HG03196 (cell line): ENCODE results near the gene HYOU1.
A peak's percentile ranks its signal among the peaks of the same experiment; 100 is the strongest.
"Not testable (repeated sequence)": the region's sequence is repeated elsewhere in the genome, so short reads cannot be mapped to it uniquely, and the experiment has no call there.

Experiments used
- ATAC-seq: cut with Tn5 transposase; IDR thresholded peaks from one replicate; pipeline ENCODE4 v1.9.1; 2021; ENCODE audit not compliant: unreplicated experiment

HYOU1 gene

DNA sequence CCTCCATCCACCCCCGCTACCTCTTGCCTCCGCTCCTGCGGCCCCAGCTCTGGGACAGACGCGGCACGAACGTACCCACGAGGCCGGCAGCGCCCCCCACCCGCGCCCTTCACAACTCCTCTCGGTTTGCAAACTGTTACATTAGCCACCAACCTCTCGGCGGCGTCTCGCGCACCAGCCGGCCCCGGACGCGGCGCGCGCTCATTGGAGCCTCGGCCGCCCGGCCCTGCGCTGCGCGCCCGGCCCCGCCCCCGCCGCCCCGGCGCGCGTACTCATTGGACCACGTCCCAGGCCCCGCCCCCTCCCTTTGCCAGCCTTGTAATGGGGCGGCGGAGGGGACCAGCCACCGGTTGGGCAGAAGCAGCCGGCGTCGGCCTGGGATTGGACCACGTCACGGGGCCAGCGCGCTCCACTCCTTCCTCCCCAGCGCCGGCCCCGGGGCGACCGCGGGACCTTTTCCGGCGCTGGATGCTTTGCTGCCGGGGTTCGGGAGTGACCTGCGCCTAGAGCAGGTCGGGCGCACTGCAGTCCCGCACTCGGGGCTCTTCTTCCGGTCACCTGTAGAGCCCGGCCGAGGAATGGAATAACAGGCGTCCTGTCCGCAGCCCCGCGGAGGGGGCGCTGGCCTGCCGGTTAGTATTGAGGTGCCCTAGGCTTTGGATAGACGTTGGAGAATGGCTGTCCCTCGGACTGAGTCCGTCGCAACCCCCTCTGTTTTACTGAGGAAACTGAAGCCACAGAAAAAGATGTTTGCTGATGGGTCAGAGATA lies at the start of gene HYOU1:
HYOU1 (minus strand) TSS at position 206 of the 770 bp plus-strand sequence. CDS start 1,045 bp downstream, outside the sequence.
- peak; percentile 86 for ATAC-seq

GRCh38 chr11:119103793-119104192 lies 46.8 kb upstream of the HYOU1 start:
- no peak for ATAC-seq

DNA sequence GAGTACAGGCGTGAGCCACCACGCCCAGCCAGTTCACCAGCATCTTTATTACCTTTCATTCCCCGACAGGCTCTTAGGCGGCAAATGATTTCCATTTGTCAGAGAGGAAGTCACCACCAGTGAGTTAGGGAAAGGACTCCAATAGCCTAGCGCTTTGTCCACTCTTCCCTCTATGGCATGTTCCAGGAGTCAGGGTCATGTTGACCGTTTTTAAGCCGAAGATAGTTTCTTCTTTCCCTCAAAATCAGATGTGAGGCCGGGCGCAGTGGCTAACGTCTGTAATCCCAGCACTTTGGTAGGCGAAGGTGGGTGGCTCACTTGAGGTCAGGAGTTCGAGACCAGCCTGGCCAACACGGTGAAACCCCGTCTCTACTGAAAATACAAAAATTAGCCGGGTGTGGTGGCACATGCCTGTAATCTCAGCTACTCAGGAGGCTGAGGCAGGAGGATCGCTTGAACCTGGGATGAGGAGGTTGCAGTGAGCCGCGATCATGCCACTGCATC lies 46.2 kb upstream of the HYOU1 start:
- ATAC-seq = not testable (repeated sequence)

DNA sequence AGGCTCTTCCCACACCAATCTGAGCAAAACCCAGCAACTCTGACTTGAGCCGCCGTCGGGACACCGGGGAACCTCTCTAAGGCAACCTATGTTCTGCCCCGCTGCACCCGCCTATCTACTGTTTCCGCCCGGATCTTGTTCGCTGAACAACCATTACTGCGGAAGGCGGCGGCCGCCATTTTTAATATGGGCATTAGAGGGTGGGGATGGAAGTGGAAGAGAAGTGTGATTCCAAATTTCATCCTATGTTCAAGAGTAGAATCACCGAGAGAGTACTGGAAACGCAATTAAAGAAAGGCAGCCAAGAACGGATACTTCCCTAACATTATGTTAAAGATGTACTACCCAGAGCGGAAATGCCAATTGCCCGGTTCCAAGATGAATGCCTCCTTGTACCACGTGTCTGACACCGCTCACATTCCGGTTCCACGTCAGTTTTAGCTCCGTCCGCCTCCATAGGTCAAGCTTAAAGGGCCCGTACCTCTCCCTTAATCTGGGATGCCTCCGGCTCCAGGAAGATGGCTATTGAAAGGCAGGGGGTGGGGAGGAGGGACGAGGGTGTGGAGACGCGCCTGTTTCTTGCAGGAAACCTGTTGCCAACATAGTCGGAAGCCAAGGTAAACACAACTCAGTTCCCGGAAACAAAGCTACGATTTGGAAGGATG lies 44.9 kb upstream of the HYOU1 start, which contains the start of gene DPAGT1:
DPAGT1 (minus strand) TSS at position 95 of the 665 bp plus-strand sequence. CDS start 198 bp downstream, outside the sequence.
- ATAC-seq = peak; percentile 79

GRCh38 chr11:119100994-119101758 lies 44.2 kb upstream of the HYOU1 start:
- peak; percentile 4 for ATAC-seq

GRCh38 chr11:119100246-119100970 lies 43.4 kb upstream of the HYOU1 start:
- no peak for ATAC-seq

- ATAC-seq = no peak
Measured at GRCh38 chr11:119099711-119100110, 42.7 kb upstream of the HYOU1 start.

GRCh38 chr11:119095066-119095880 lies 38.3 kb upstream of the HYOU1 start:
- ATAC-seq = peak; percentile 80

GRCh38 chr11:119094816-119095065 lies 37.7 kb upstream of the HYOU1 start:
- peak; percentile 37 for ATAC-seq

GRCh38 chr11:119093942-119094815 lies 37.2 kb upstream of the HYOU1 start:
- peak; percentile 6 for ATAC-seq

- no peak for ATAC-seq
Measured at GRCh38 chr11:119092880-119093842, 36.2 kb upstream of the HYOU1 start.

DNA sequence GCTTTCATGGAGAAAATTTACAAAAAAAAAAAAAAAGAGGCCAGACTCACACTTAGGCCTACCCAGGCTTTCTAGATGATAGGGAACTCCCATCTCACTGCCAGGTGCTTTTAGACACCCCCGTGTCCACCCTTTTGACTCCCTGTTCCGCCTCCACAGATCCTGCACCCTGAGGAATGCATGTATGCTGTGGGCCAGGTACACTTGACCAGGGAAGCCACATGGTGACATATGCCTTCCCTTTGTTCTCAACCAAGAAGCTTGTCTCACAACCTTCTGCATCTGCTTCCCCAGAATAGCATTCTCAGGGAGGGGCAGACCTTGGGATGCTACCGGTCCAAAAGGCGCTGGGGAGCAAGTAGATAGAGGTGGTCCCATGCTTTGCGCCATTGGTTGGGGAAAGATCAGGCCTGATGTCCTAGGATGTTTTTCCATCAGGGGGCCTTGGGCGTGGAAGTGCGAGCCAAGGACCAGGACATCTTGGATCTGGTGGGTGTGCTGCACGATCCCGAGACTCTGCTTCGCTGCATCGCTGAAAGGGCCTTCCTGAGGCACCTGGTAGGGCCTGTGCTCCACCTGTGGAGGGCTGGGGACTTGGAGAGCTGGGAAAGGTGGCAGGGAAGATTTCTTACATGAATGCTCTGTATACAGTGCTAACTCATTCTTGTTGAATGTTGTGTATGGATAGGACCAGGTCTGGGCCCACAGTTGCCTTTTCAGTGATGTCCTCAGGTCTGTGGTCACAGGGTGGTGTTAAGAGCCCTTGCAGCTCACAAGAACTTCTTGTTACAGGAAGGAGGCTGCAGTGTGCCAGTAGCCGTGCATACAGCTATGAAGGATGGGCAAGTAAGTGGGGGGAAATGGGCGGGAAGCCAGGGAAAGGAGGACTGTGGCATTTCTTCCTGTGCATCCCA lies 35.2 kb upstream of the HYOU1 start:
- no peak for ATAC-seq

DNA sequence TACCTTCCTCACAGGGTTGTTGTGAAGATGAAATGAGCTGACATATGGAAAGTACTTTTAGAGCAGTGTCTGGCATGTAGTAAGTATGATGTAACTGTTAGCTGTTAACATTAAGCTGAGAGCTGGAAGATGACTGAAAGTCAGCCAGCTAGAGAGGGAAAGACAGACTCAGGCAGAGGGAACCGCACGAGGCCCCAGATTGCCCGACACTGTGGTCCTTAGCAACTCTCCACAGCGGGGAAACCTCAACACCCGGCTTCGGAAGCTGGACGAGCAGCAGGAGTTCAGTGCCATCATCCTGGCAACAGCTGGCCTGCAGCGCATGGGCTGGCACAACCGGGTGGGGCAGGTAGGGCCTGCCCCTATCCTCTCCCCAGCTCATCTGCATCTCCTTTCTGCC lies 34.2 kb upstream of the HYOU1 start:
- no peak for ATAC-seq

GRCh38 chr11:119089319-119089718 lies 32.3 kb upstream of the HYOU1 start:
- ATAC-seq = no peak

DNA sequence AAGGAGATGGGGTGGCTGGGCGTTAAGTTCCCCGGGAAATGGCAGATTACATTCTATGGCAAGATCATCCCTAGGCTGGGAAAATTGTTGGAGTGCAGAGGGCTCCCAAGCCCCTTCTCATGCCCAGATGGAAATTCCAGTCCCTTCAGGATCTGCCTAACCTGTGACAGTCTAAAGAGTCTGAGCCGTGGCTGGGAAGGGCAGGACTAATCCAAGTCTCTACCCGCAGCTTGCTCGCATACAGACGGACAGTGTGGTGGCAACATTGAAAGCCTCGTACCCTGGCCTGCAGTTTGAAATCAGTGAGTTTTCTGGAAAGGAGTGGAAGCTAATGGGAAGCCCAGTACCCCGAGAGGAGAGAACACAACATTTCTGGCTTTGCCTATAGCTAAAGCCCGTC lies 31.4 kb upstream of the HYOU1 start:
- no peak for ATAC-seq

DNA sequence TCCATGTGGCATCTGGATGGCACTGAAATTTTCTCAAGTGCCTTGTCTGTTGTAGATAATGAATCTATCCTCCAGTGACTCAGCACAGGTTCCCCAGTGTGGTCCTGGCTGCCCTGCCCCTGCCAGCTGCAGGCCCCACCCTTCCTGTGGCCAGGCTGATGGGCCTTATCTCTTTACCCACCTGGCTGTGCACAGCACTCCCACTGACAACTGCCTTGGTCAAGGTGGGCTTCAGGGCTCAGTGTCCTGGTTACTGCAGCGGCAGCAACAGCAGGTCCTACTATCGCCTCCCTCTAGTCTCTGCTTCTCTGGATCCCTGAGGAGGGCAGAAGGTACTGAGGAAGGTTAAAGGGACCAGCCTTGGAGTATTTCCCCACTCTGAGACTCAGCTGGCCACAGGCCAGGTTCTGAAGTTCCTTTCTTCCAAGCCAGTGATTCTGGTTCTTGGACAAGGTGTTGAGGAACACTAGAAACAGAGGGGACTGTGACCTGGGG lies 30.8 kb upstream of the HYOU1 start:
- ATAC-seq = no peak

GRCh38 chr11:119087123-119087522 lies 30.1 kb upstream of the HYOU1 start:
- ATAC-seq = no peak
